Retinal pigment epithelial cell (primary cell): ENCODE measurements around the gene HS6ST1.

ENCODE experiments used
- DNase-seq: peaks from one replicate; pipeline ENCODE4 v3.0.0-alpha.2; 2010; ENCODE audit warnings: low read depth
- H3K4me3 ChIP-seq: 2 replicates; pipeline ENCODE4 v1.5.1; 2011; ENCODE audit warnings: mild to moderate bottlenecking, low read length, control low read depth, moderate library complexity
- TF ChIP-seq, protein P1 (sequence below): conservative IDR thresholded peaks from 2 replicates; pipeline ENCODE4 v1.5.1; 2011; ENCODE audit warnings: low read depth, low read length, control low read depth, inconsistent platforms

The HS6ST1 gene

GRCh38 chr2:128347701-128348539 lies 29.3 kb upstream of the HS6ST1 start:
- no peak for DNase-seq
- H3K4me3 ChIP-seq, result no peak overlapping the region
- TF ChIP-seq, protein P1, sequence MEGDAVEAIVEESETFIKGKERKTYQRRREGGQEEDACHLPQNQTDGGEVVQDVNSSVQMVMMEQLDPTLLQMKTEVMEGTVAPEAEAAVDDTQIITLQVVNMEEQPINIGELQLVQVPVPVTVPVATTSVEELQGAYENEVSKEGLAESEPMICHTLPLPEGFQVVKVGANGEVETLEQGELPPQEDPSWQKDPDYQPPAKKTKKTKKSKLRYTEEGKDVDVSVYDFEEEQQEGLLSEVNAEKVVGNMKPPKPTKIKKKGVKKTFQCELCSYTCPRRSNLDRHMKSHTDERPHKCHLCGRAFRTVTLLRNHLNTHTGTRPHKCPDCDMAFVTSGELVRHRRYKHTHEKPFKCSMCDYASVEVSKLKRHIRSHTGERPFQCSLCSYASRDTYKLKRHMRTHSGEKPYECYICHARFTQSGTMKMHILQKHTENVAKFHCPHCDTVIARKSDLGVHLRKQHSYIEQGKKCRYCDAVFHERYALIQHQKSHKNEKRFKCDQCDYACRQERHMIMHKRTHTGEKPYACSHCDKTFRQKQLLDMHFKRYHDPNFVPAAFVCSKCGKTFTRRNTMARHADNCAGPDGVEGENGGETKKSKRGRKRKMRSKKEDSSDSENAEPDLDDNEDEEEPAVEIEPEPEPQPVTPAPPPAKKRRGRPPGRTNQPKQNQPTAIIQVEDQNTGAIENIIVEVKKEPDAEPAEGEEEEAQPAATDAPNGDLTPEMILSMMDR, result no peak

DNA sequence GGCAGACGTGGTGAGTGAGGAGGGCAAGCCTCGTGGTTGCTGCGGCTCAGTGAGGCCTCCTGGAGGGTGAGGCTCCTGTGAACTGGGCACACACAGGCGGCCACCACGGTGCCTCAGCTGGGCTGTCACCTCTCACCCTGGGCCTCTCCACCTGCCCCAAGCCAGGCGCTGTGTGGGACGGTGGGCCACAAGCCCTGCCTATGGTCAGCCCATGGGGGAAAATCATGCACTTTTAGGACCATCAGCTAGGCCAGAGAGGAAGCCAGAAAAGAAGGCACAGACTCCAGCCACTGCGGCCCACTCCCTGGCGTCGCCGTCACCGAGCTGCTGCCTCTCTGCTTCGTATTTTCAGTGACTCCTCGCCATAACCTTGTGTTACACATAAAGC lies 28.5 kb upstream of the HS6ST1 start:
- TF ChIP-seq, protein P1, result no peak
- H3K4me3 ChIP-seq, result no peak overlapping the region
- no peak for DNase-seq

GRCh38 chr2:128346291-128347170 lies 27.9 kb upstream of the HS6ST1 start:
- DNase-seq, result no peak
- H3K4me3 ChIP-seq, result no peak overlapping the region
- TF ChIP-seq, protein P1, result no peak

DNA sequence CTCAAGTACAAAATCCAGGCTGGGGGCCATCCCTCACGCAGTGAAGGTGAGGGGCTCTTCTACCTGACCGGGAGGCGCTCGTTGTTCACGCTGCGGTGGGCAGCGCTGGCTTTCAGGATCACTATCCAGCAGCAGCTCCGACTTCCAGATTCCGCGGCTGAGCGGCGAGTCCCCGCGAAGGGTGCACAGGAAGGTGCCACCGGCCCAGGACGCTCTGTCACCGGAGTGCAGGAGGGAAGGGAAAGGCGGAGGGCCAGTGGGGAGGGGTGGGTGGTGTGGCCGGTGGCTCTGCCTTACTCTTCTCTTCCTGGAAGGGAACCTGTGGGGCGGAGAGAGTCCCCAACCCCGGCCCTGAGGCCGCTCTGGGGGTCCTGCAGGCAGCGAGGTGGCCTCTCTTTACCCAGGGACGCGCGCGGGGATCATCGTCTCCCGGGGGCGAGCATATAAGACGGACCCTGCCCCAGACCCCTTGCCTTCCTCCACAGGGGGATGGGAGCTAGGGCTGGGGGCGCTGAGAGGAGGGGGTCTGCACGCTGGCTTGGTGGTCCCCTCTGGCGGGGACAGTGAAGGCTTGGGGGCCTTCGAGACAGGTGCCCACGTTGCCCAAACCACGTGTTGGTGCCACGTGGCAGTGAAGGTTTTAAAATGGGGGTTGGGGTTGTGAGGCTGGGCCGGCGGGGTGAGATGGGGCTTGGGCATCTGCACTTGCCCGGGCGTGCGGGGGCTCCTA lies 26.9 kb upstream of the HS6ST1 start:
- no peak for DNase-seq
- no peak overlapping the region for H3K4me3 ChIP-seq
- TF ChIP-seq, protein P1, result no peak

DNA sequence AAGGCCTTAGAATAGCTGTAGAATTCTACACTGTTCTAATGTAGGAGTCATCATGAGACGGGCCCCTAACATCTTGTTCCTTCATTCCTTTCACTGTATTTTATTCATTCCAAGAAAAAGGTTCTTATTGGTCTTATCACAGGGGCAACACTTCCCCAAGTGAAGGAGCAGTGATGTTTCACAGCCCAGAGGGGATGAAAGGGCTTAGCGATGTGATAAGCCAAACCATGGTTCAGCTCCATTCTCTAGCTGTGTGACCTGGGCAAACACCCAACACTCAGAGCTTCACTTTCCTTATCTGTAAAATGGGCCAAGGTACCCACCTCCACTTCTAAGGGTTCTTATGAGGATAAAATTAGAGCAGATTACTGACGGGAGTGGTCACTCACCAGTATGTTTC lies 25.4 kb upstream of the HS6ST1 start:
- H3K4me3 ChIP-seq, result no peak overlapping the region
- no peak for DNase-seq
- TF ChIP-seq, protein P1, result no peak

GRCh38 chr2:128343459-128343858 lies 24.8 kb upstream of the HS6ST1 start:
- TF ChIP-seq, protein P1, result no peak
- H3K4me3 ChIP-seq, result no peak overlapping the region
- no peak for DNase-seq
